Stimulated activated CD4-positive, alpha-beta T cell treated with anti-CD3 and anti-CD28 coated beads, Interleukin-12 subunit alpha, Interleukin-12 subunit beta, amount 100 ng/mL, for 48 hours (primary cell): ENCODE results near the gene SPOCK1.
"Not testable (repeated sequence)": the region's sequence is repeated elsewhere in the genome, so short reads cannot be mapped to it uniquely, and the experiment has no call there.

ENCODE experiments used
- DNase-seq, 3 donors: peaks; one replicate each; pipeline ENCODE4 v3.0.0-alpha.2; 2020; ENCODE audit warnings: low read depth in 2 of 3, low spot score in 1 of 3

SPOCK1 gene

GRCh38 chr5:137498736-137499505 lies at the start of gene SPOCK1:
TSS of gene SPOCK1 (minus strand) at chr5:137499326.
- peak; percentile 25 to 55 (median 43) for DNase-seq

- DNase-seq = no peak
Measured at GRCh38 chr5:137545956-137546355, 46.8 kb upstream of the SPOCK1 start.

- not testable (repeated sequence) for DNase-seq
Measured at GRCh38 chr5:137535449-137535848, 36.3 kb upstream of the SPOCK1 start.

- no peak for DNase-seq
Measured at GRCh38 chr5:137533963-137534362, 34.8 kb upstream of the SPOCK1 start.

GRCh38 chr5:137531266-137531665 lies 32.1 kb upstream of the SPOCK1 start:
- DNase-seq = no peak

GRCh38 chr5:137521246-137521645 lies 22.1 kb upstream of the SPOCK1 start:
- no peak for DNase-seq

GRCh38 chr5:137516961-137517360 lies 17.8 kb upstream of the SPOCK1 start:
- no peak for DNase-seq

- DNase-seq = no peak
Measured at GRCh38 chr5:137516251-137516797, 17.2 kb upstream of the SPOCK1 start.

GRCh38 chr5:137515238-137515637 lies 16.1 kb upstream of the SPOCK1 start:
- no peak for DNase-seq

- DNase-seq = no peak
Measured at GRCh38 chr5:137510671-137511070, 11.5 kb upstream of the SPOCK1 start.

- no peak for DNase-seq
Measured at GRCh38 chr5:137507150-137507549, 8.0 kb upstream of the SPOCK1 start.

- DNase-seq = no peak
Measured at GRCh38 chr5:137506296-137506695, 7.2 kb upstream of the SPOCK1 start.

- no peak for DNase-seq
Measured at GRCh38 chr5:137504916-137505315, 5.8 kb upstream of the SPOCK1 start.

GRCh38 chr5:137503456-137503855 lies 4.3 kb upstream of the SPOCK1 start:
- no peak for DNase-seq

- DNase-seq = no peak
Measured at GRCh38 chr5:137502632-137503031, 3.5 kb upstream of the SPOCK1 start.

- DNase-seq = no peak
Measured at GRCh38 chr5:137501846-137502406, 2.8 kb upstream of the SPOCK1 start.

GRCh38 chr5:137501226-137501625 lies 2.1 kb upstream of the SPOCK1 start:
- no peak for DNase-seq

GRCh38 chr5:137500615-137501225 lies 1.6 kb upstream of the SPOCK1 start:
- no peak for DNase-seq

- not testable (repeated sequence) for DNase-seq
Measured at GRCh38 chr5:137499506-137499847, 351 bp upstream of the SPOCK1 start.

GRCh38 chr5:137498301-137498735 lies 808 bp downstream of the SPOCK1 start:
- DNase-seq = no peak

GRCh38 chr5:137497396-137498290 lies 1.5 kb downstream of the SPOCK1 start:
- no peak for DNase-seq
